Retina (tissue), 1 donor: ENCODE results near the gene SLC25A43.
A peak's percentile ranks its signal among the peaks of the same experiment; 100 is the strongest.
"Not testable (repeated sequence)": the region's sequence is repeated elsewhere in the genome, so short reads cannot be mapped to it uniquely, and the experiment has no call there.

Source experiments
- DNase-seq: peaks from one replicate; pipeline ENCODE4 v3.0.0-alpha.2; 2016

The SLC25A43 gene

GRCh38 chrX:119398974-119399771 is at the start of gene SLC25A43:
SLC25A43 (plus strand) TSS chrX:119399336; CDS start chrX:119399404, 68 bp downstream.
- DNase-seq = peak; percentile 56

- no peak for DNase-seq
These were observed 39.3 kb upstream of the SLC25A43 start for GRCh38 chrX:119359618-119360382.

- not testable (repeated sequence) for DNase-seq
These were observed 37.7 kb upstream of the SLC25A43 start for GRCh38 chrX:119361451-119361850.

GRCh38 chrX:119362074-119362473 is 37.1 kb upstream of the SLC25A43 start:
- DNase-seq = not testable (repeated sequence)

- DNase-seq = no peak
These were observed 35.7 kb upstream of the SLC25A43 start for GRCh38 chrX:119363391-119363790.

- not testable (repeated sequence) for DNase-seq
These were observed 27.3 kb upstream of the SLC25A43 start for GRCh38 chrX:119371861-119372260.

GRCh38 chrX:119374736-119375135 is 24.4 kb upstream of the SLC25A43 start:
- DNase-seq = no peak

GRCh38 chrX:119375561-119375960 is 23.6 kb upstream of the SLC25A43 start:
- DNase-seq = no peak

GRCh38 chrX:119376312-119376711 is 22.8 kb upstream of the SLC25A43 start:
- no peak for DNase-seq

- no peak for DNase-seq
These were observed 17.7 kb upstream of the SLC25A43 start for GRCh38 chrX:119381349-119381944.

GRCh38 chrX:119382606-119383005 is 16.5 kb upstream of the SLC25A43 start:
- no peak for DNase-seq

GRCh38 chrX:119386685-119387084 is 12.5 kb upstream of the SLC25A43 start:
- DNase-seq = not testable (repeated sequence)

GRCh38 chrX:119387426-119387825 is 11.7 kb upstream of the SLC25A43 start:
- not testable (repeated sequence) for DNase-seq

- no peak for DNase-seq
These were observed 9.9 kb upstream of the SLC25A43 start for GRCh38 chrX:119389214-119389613.

- peak; percentile 4 for DNase-seq
These were observed 9.2 kb upstream of the SLC25A43 start for GRCh38 chrX:119389871-119390501.

- DNase-seq = no peak
These were observed 7.9 kb upstream of the SLC25A43 start for GRCh38 chrX:119391279-119391678.

- DNase-seq = no peak
These were observed 6.0 kb upstream of the SLC25A43 start for GRCh38 chrX:119393144-119393543.

GRCh38 chrX:119398587-119398973 is 556 bp upstream of the SLC25A43 start:
- no peak for DNase-seq

- peak; percentile 21 for DNase-seq
These were observed 601 bp downstream of the SLC25A43 start for GRCh38 chrX:119399772-119400101.

GRCh38 chrX:119401569-119401968 is 2.4 kb downstream of the SLC25A43 start:
- no peak for DNase-seq

GRCh38 chrX:119402588-119402987 is 3.5 kb downstream of the SLC25A43 start:
- no peak for DNase-seq

GRCh38 chrX:119406776-119407175 is 7.6 kb downstream of the SLC25A43 start:
- no peak for DNase-seq

GRCh38 chrX:119407681-119408080 is 8.5 kb downstream of the SLC25A43 start:
- DNase-seq = no peak
